ENCODE measurements around the gene TRIP10. TPM values are rescaled to one million over a fixed set of nuclear protein-coding genes. Genes with fewer than 3 reads are reported as not detected.
A peak's percentile ranks its signal among the peaks of the same experiment; 100 is the strongest.

The TRIP10 gene
- total and polyA plus RNA-seq, 2 of the 13 experiments (the other 11 are each of a cell fraction or from before 2014, with no cell fraction given): 32.5 to 33.2 TPM

GRCh38 chr19:6753178-6754031, 13.9 kb downstream of the TRIP10 start (continued):
- peak; percentile 77 for TF ChIP-seq ZNF230 (CRISPR knock-in tag; IDR thresholded peaks at IDR 0.05)
- peak; percentile 84 for TF ChIP-seq IKZF4 (CRISPR knock-in tag; IDR thresholded peaks at IDR 0.05; ENCODE audit: borderline replicate concordance, low read depth, not compliant biosample characterization)
- peak; percentile 90 for TF ChIP-seq RBFOX2 (IDR thresholded peaks at IDR 0.05; ENCODE audit: low read depth, low read length)
- TF ChIP-seq SIX1 (CRISPR knock-in tag; IDR thresholded peaks at IDR 0.05; ENCODE audit: borderline replicate concordance): no peak
- peak; percentile 58 for TF ChIP-seq DBP (CRISPR knock-in tag; IDR thresholded peaks at IDR 0.05; ENCODE audit: not compliant biosample characterization)
- TF ChIP-seq RFXANK (CRISPR knock-in tag; IDR thresholded peaks at IDR 0.05): 0 out of 2 replicates have a peak, but pooled peaks have one; percentile 66
- TF ChIP-seq TERF1 (CRISPR knock-in tag; IDR thresholded peaks at IDR 0.05): no peak
- TF ChIP-seq CCDC6 (CRISPR knock-in tag; IDR thresholded peaks at IDR 0.05): no peak; the same call in 1 of the 2 replicates
- TF ChIP-seq XBP1 (CRISPR knock-in tag; IDR thresholded peaks at IDR 0.05): no peak
- TF ChIP-seq ZNF124 (CRISPR knock-in tag; IDR thresholded peaks at IDR 0.05): peak; percentile 51; the same call in 1 of the 2 replicates
- no peak; the same call in 1 of the 2 replicates for TF ChIP-seq NR2F6 (IDR thresholded peaks at IDR 0.05)
- peak; percentile 88 for TF ChIP-seq NR2F6 (CRISPR knock-in tag; IDR thresholded peaks at IDR 0.05)
- no peak for TF ChIP-seq ZNF263 (CRISPR knock-in tag; IDR thresholded peaks at IDR 0.05)
- 0 out of 2 replicates have a peak, but pooled peaks have one; percentile 63 for TF ChIP-seq NFAT5 (CRISPR knock-in tag; IDR thresholded peaks at IDR 0.05)
- TF ChIP-seq NFYC (CRISPR knock-in tag; IDR thresholded peaks at IDR 0.05): peak; percentile 46; the same call in 1 of the 2 replicates
- TF ChIP-seq NONO (IDR thresholded peaks at IDR 0.05): no peak
- TF ChIP-seq NONO (CRISPR knock-in tag; conservative IDR thresholded peaks at IDR 0.05): peak; percentile 95
- TF ChIP-seq SMARCC2 (IDR thresholded peaks at IDR 0.05): no peak
- no peak for TF ChIP-seq ZNF530 (CRISPR knock-in tag; IDR thresholded peaks at IDR 0.05; ENCODE audit: low read depth)
- TF ChIP-seq ZNF766 (CRISPR knock-in tag; IDR thresholded peaks at IDR 0.05; ENCODE audit: borderline replicate concordance): 0 out of 2 replicates have a peak, but pooled peaks have one; percentile 67
- TF ChIP-seq SIN3A (IDR thresholded peaks at IDR 0.05; ENCODE audit: borderline replicate concordance, low read depth, low read length): peak; percentile 70; the same call in 1 of the 2 replicates
- no peak for TF ChIP-seq ZNF446 (CRISPR knock-in tag; IDR thresholded peaks at IDR 0.05)
- no peak for TF ChIP-seq SAFB2 (CRISPR knock-in tag; IDR thresholded peaks at IDR 0.05; ENCODE audit: borderline replicate concordance, low read depth)
- TF ChIP-seq FOSL1 (CRISPR knock-in tag; IDR thresholded peaks at IDR 0.05; ENCODE audit: borderline replicate concordance): no peak

Measured in HepG2 (cell line).